Type B pancreatic cell (in vitro differentiated cells): ENCODE data around the gene CAPN5. TPM values are rescaled to one million over a fixed set of nuclear protein-coding genes. Genes with fewer than 3 reads are reported as not detected.

Experiments used
- DNase-seq: peaks from one replicate; pipeline ENCODE4 v3.0.0; 2021; ENCODE audit warnings: mixed read lengths; ENCODE audit not compliant: unreplicated experiment; ENCODE audit errors: extremely low spot score
- H3K27ac Mint-ChIP-seq: 2 replicates; pipeline ENCODE4 v1.8.0; 2021; ENCODE audit warnings: mild to moderate bottlenecking, mixed read lengths
- H3K27me3 Mint-ChIP-seq: 2 replicates; pipeline ENCODE4 v1.8.0; 2021; ENCODE audit warnings: mixed read lengths
- H3K36me3 Mint-ChIP-seq: 2 replicates; pipeline ENCODE4 v1.8.0; 2021; ENCODE audit warnings: mixed read lengths
- H3K4me1 Mint-ChIP-seq: one replicate; pipeline ENCODE4 v1.8.0; 2021; ENCODE audit warnings: mixed read lengths; ENCODE audit not compliant: unreplicated experiment
- H3K4me3 Mint-ChIP-seq: 2 replicates; pipeline ENCODE4 v1.8.0; 2021; ENCODE audit warnings: mild to moderate bottlenecking, mixed read lengths
- H3K9me3 Mint-ChIP-seq: 2 replicates; pipeline ENCODE4 v1.8.0; 2021; ENCODE audit warnings: mixed read lengths
- CTCF ChIP-seq: fragments of 200-600 bp; sonication (generic); conservative IDR thresholded peaks from 2 replicates; pipeline ENCODE4 v1.5.0; 2021; ENCODE audit warnings: antibody characterized with exemption, mild to moderate bottlenecking
- total RNA-seq: library from RNA; stranded (reverse); gene quantifications from 2 replicates; pipeline ENCODE4 v1.2.1, GENCODE V29; 2021; ENCODE audit warnings: low replicate concordance

Gene CAPN5
- total RNA-seq, 1 donor from 2014 or later, result 18.8 TPM

GRCh38 chr11:77082838-77083565 is 16.2 kb downstream of the CAPN5 start:
- no peak overlapping the region for H3K27ac Mint-ChIP-seq
- H3K4me3 Mint-ChIP-seq, result no peak overlapping the region
- H3K9me3 Mint-ChIP-seq, result peaks cover 4% of the 10 kb centered on the region

GRCh38 chr11:77083566-77084245 is 16.9 kb downstream of the CAPN5 start:
- Mint-ChIP-seq H3K27me3 (no peaks in the 10 kb centered on the region), H3K4me1 (peaks cover 6% of the 10 kb centered on the region), H3K9me3 (no peaks in the 10 kb centered on the region), H3K36me3 (no peaks in the 10 kb centered on the region), H3K27ac (no peak overlapping the region), H3K4me3 (no peak overlapping the region)
- TF ChIP-seq CTCF, result no peak
- DNase-seq, result no peak

More at GRCh38 chr11:77082838-77083565, 16.2 kb downstream of the CAPN5 start:
- no peak for DNase-seq
- Mint-ChIP-seq H3K4me1 (peaks cover 6% of the 10 kb centered on the region), H3K27me3 (no peaks in the 10 kb centered on the region), H3K36me3 (no peaks in the 10 kb centered on the region)
- no peak for TF ChIP-seq CTCF

GRCh38 chr11:77084581-77085191 is 17.9 kb downstream of the CAPN5 start:
- H3K9me3 Mint-ChIP-seq, result no peaks in the 10 kb centered on the region
- no peaks in the 10 kb centered on the region for H3K36me3 Mint-ChIP-seq
- no peak for TF ChIP-seq CTCF
- no peak overlapping the region for H3K27ac Mint-ChIP-seq
- H3K4me1 Mint-ChIP-seq, result peaks cover 6% of the 10 kb centered on the region
- no peak overlapping the region for H3K4me3 Mint-ChIP-seq
- no peaks in the 10 kb centered on the region for H3K27me3 Mint-ChIP-seq
- DNase-seq, result no peak

GRCh38 chr11:77085652-77086051 is 18.9 kb downstream of the CAPN5 start:
- DNase-seq, result no peak
- peak overlapping the region; percentile 69 for H3K27ac Mint-ChIP-seq
- no peak overlapping the region for H3K4me3 Mint-ChIP-seq

More at GRCh38 chr11:77085652-77086051, 18.9 kb downstream of the CAPN5 start:
- no peaks in the 10 kb centered on the region for H3K36me3 Mint-ChIP-seq
- no peak for TF ChIP-seq CTCF
- no peaks in the 10 kb centered on the region for H3K27me3 Mint-ChIP-seq
- no peaks in the 10 kb centered on the region for H3K9me3 Mint-ChIP-seq
- peaks cover 6% of the 10 kb centered on the region for H3K4me1 Mint-ChIP-seq
